A673 (cell line): ENCODE measurements around the gene CD93. TPM values are rescaled to one million over a fixed set of nuclear protein-coding genes. Genes with fewer than 3 reads are reported as not detected.

Experiments
- BruUV-seq: library from RNA; stranded (reverse); fragments of 400-500 nt; replicated peaks from 2 replicates; lab custom pipeline; 2021; lab: Mats Ljungman, UMichigan
- CTCF ChIA-PET: fragments of 300-600 bp; sonication (Branson Sonifier 250); formaldehyde crosslinking; loops from one replicate; lab custom pipeline; 2022; ENCODE audit warnings: antibody characterized with exemption; lab: Charles Lee
- POLR2A ChIA-PET: fragments of 300-600 bp; sonication (Branson Sonifier 250); formaldehyde crosslinking; loops from one replicate; lab custom pipeline; 2022; ENCODE audit warnings: antibody characterized with exemption; ENCODE audit not compliant: low non-redundant PET; lab: Charles Lee
- DNase-seq: peaks from one replicate; pipeline ENCODE4 v3.0.0-alpha.2; 2015; ENCODE audit warnings: low spot score
- H3K27ac ChIP-seq: fragments of 200-600 bp; sonication (generic); 2 replicates; pipeline ENCODE4 v1.5.1; 2016; ENCODE audit warnings: mixed run types, low read depth, mild to moderate bottlenecking, mixed read lengths, antibody characterized with exemption, low read length; ENCODE audit not compliant: poor library complexity, severe bottlenecking
- H3K27me3 ChIP-seq: fragments of 200-600 bp; sonication (generic); replicated peaks from 2 replicates; pipeline ENCODE4 v1.6.1; 2017; ENCODE audit warnings: mixed run types, low read depth, mild to moderate bottlenecking, mixed read lengths, antibody characterized with exemption, low read length; ENCODE audit not compliant: insufficient read depth, poor library complexity
- H3K36me3 ChIP-seq: fragments of 200-600 bp; sonication (generic); 2 replicates; pipeline ENCODE4 v1.6.1; 2016; ENCODE audit warnings: mixed run types, mild to moderate bottlenecking, mixed read lengths, antibody characterized with exemption, low read length; ENCODE audit not compliant: insufficient read depth, poor library complexity, severe bottlenecking
- H3K4me1 ChIP-seq: fragments of 200-600 bp; sonication (generic); 2 replicates; pipeline ENCODE4 v1.6.1; 2017; ENCODE audit warnings: mixed run types, mild to moderate bottlenecking, mixed read lengths, antibody characterized with exemption, low read length; ENCODE audit not compliant: insufficient read depth, poor library complexity, severe bottlenecking
- H3K4me3 ChIP-seq: fragments of 200-600 bp; sonication (generic); 2 replicates; pipeline ENCODE4 v1.5.1; 2016; ENCODE audit warnings: low read depth, mixed run types, mild to moderate bottlenecking, mixed read lengths, low read length; ENCODE audit not compliant: poor library complexity, severe bottlenecking
- H3K9me3 ChIP-seq: fragments of 200-600 bp; sonication (generic); 2 replicates; pipeline ENCODE4 v1.6.1; 2016; ENCODE audit warnings: mixed run types, low read depth, mild to moderate bottlenecking, mixed read lengths, antibody characterized with exemption, low read length; ENCODE audit not compliant: poor library complexity, severe bottlenecking
- EZH2 ChIP-seq: fragments of 200-600 bp; sonication (generic); IDR thresholded peaks from 2 replicates; pipeline ENCODE4 v1.6.1; 2017; ENCODE audit warnings: borderline replicate concordance, low read depth, mild to moderate bottlenecking, mixed read lengths, antibody characterized with exemption, low read length; ENCODE audit not compliant: poor library complexity, severe bottlenecking
- intact Hi-C: fragments of 100-400 bp; cut with micrococcal nuclease; formaldehyde crosslinking; loops from one replicate; pipeline ENCODE4 v1.10.0; 2022; ENCODE audit not compliant: unreplicated experiment
- total RNA-seq: library from RNA; stranded (reverse); gene quantifications from 2 replicates; pipeline ENCODE4 v1.2.3, GENCODE V29; 2021
- TF ChIP-seq, protein P1 (sequence below): fragments of 300-800, 200-600 bp; sonication (generic); conservative IDR thresholded peaks from 2 replicates; pipeline ENCODE4 v1.5.1; 2017; ENCODE audit warnings: low read depth, mild to moderate bottlenecking, antibody characterized with exemption, low read length, moderate library complexity, mixed read lengths

CD93 gene
- total RNA-seq, 1 experiment from 2014 or later = 0.06 TPM

DNA sequence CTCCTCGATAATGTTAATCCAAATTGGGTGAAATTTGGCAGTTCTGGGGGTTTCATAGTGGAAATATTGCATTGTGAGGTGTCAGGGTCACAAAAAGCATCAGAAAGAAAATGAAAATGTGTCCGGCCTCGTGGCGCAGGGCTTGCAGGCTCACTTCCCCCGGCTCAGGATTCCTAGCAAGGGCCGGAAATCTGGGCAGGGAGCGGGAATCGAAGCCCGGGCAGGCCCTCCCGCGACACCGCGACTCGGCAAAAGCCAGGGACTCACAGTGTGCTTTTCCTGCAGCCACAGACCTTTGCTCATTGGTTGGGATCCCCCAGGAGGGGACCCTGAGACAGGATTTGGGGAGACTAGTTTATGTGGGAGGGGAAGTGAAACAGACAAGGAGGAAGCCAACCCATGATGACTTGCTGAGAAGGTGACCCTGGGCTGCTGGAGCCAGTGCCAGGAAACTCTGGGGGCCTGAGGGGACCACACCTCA is 847 bp upstream of the CD93 start:
- TF ChIP-seq EZH2 = no peak
- TF ChIP-seq, protein P1, sequence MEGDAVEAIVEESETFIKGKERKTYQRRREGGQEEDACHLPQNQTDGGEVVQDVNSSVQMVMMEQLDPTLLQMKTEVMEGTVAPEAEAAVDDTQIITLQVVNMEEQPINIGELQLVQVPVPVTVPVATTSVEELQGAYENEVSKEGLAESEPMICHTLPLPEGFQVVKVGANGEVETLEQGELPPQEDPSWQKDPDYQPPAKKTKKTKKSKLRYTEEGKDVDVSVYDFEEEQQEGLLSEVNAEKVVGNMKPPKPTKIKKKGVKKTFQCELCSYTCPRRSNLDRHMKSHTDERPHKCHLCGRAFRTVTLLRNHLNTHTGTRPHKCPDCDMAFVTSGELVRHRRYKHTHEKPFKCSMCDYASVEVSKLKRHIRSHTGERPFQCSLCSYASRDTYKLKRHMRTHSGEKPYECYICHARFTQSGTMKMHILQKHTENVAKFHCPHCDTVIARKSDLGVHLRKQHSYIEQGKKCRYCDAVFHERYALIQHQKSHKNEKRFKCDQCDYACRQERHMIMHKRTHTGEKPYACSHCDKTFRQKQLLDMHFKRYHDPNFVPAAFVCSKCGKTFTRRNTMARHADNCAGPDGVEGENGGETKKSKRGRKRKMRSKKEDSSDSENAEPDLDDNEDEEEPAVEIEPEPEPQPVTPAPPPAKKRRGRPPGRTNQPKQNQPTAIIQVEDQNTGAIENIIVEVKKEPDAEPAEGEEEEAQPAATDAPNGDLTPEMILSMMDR = no peak
- Histone ChIP-seq H3K9me3 (no peaks in the 10 kb centered on the region), H3K4me1 (no peaks in the 10 kb centered on the region), H3K36me3 (no peaks in the 10 kb centered on the region), H3K4me3 (no peak overlapping the region), H3K27ac (no peak overlapping the region), H3K27me3 (peaks cover 16% of the 10 kb centered on the region)
- POLR2A ChIA-PET = no interaction called here
- CTCF ChIA-PET = no interaction called here
- BruUV-seq = no TSS peak
- DNase-seq = no peak
- intact Hi-C loops = no loop called here

GRCh38 chr20:23085436-23086055 is 578 bp downstream of the CD93 start:
- CTCF ChIA-PET = interaction anchor here (0.6 to 1.0 kb wide), 2 partner anchors 172 to 1380 kb away, joined by 3 to 4 read pairs; no protein-coding TSS in a partner anchor
- no TSS peak for BruUV-seq
- intact Hi-C loops = no loop called here
- Histone ChIP-seq H3K27me3 (peaks cover 11% of the 10 kb centered on the region), H3K9me3 (no peaks in the 10 kb centered on the region), H3K4me3 (no peak overlapping the region), H3K4me1 (no peaks in the 10 kb centered on the region), H3K27ac (no peak overlapping the region), H3K36me3 (no peaks in the 10 kb centered on the region)
- no peak for DNase-seq
- POLR2A ChIA-PET = interaction anchor here (0.6 kb wide), 1 partner anchor 43 kb away, joined by 4 read pairs; no protein-coding TSS in a partner anchor
- TF ChIP-seq, protein P1 = no peak
- TF ChIP-seq EZH2 = no peak

- ChIA-PET POLR2A (interaction anchor here (0.6 kb wide), 1 partner anchor 42 kb away, joined by 4 read pairs; no protein-coding TSS in a partner anchor), CTCF (interaction anchor here (1.0 kb wide), 1 partner anchor 173 kb away, joined by 4 read pairs; no protein-coding TSS in a partner anchor)
- no peaks in the 10 kb centered on the region for H3K9me3 ChIP-seq
- no peak overlapping the region for H3K27ac ChIP-seq
- no peaks in the 10 kb centered on the region for H3K4me1 ChIP-seq
- no TSS peak for BruUV-seq
- intact Hi-C loops = no loop called here
- H3K4me3 ChIP-seq = no peak overlapping the region
- H3K27me3 ChIP-seq = peaks cover 18% of the 10 kb centered on the region
- no peak for DNase-seq
- H3K36me3 ChIP-seq = no peaks in the 10 kb centered on the region
- TF ChIP-seq, protein P1 = no peak
- TF ChIP-seq EZH2 = no peak
Observed at GRCh38 chr20:23084845-23085365, 1.2 kb downstream of the CD93 start.
